ENCODE results near the gene NR1I3.
"Not testable (repeated sequence)": the region's sequence is repeated elsewhere in the genome, so short reads cannot be mapped to it uniquely, and the experiment has no call there.

Gene NR1I3

GRCh38 chr1:161238039-161238473 lies at the start of gene NR1I3:
Gene NR1I3, minus strand, starts transcription at chr1:161238203. Its CDS starts 1,638 bp downstream, at chr1:161236565.
- no peak for DNase-seq (ENCODE audit: low read depth, low spot score)

GRCh38 chr1:161287482-161288054 lies 49.6 kb upstream of the NR1I3 start:
- no peak for DNase-seq (ENCODE audit: low read depth, low spot score)

GRCh38 chr1:161285521-161285920 lies 47.5 kb upstream of the NR1I3 start:
- no peak for DNase-seq (ENCODE audit: low read depth, low spot score)

GRCh38 chr1:161285113-161285512 lies 47.1 kb upstream of the NR1I3 start:
- DNase-seq (ENCODE audit: low read depth, low spot score): no peak

GRCh38 chr1:161282991-161283390 lies 45.0 kb upstream of the NR1I3 start:
- no peak for DNase-seq (ENCODE audit: low read depth, low spot score)

- no peak for DNase-seq (ENCODE audit: low read depth, low spot score)
Measured at GRCh38 chr1:161274874-161275273, 36.9 kb upstream of the NR1I3 start.

- DNase-seq (ENCODE audit: low read depth, low spot score): peak; percentile 22
Measured at GRCh38 chr1:161273402-161273801, 35.4 kb upstream of the NR1I3 start.

- no peak for DNase-seq (ENCODE audit: low read depth, low spot score)
Measured at GRCh38 chr1:161267321-161267720, 29.3 kb upstream of the NR1I3 start.

- no peak for DNase-seq (ENCODE audit: low read depth, low spot score)
Measured at GRCh38 chr1:161266836-161267235, 28.8 kb upstream of the NR1I3 start.

- DNase-seq (ENCODE audit: low read depth, low spot score): peak; percentile 56
Measured at GRCh38 chr1:161266202-161266601, 28.2 kb upstream of the NR1I3 start.

GRCh38 chr1:161265305-161265704 lies 27.3 kb upstream of the NR1I3 start:
- no peak for DNase-seq (ENCODE audit: low read depth, low spot score)

GRCh38 chr1:161261261-161262235 lies 23.5 kb upstream of the NR1I3 start:
- no peak for DNase-seq (ENCODE audit: low read depth, low spot score)

- no peak for DNase-seq (ENCODE audit: low read depth, low spot score)
Measured at GRCh38 chr1:161260376-161261260, 22.6 kb upstream of the NR1I3 start.

GRCh38 chr1:161259765-161260164 lies 21.8 kb upstream of the NR1I3 start:
- DNase-seq (ENCODE audit: low read depth, low spot score): no peak

GRCh38 chr1:161259345-161259702 lies 21.3 kb upstream of the NR1I3 start:
- DNase-seq (ENCODE audit: low read depth, low spot score): no peak

GRCh38 chr1:161258439-161259344 lies 20.7 kb upstream of the NR1I3 start, which contains the start of gene PCP4L1:
Gene PCP4L1, plus strand, starts transcription at chr1:161258745. Its CDS starts 230 bp downstream, at chr1:161258975.
- DNase-seq (ENCODE audit: low read depth, low spot score): peak; percentile 81

- DNase-seq (ENCODE audit: low read depth, low spot score): not testable (repeated sequence)
Measured at GRCh38 chr1:161257109-161257508, 19.1 kb upstream of the NR1I3 start.

GRCh38 chr1:161255955-161256520 lies 18.0 kb upstream of the NR1I3 start:
- DNase-seq (ENCODE audit: low read depth, low spot score): not testable (repeated sequence)

GRCh38 chr1:161255302-161255701 lies 17.3 kb upstream of the NR1I3 start:
- not testable (repeated sequence) for DNase-seq (ENCODE audit: low read depth, low spot score)

- no peak for DNase-seq (ENCODE audit: low read depth, low spot score)
Measured at GRCh38 chr1:161251579-161251978, 13.6 kb upstream of the NR1I3 start.

Data from astrocyte of the hippocampus (primary cell).